A549 (cell line): ENCODE results near the gene JARID2. TPM values are rescaled to one million over a fixed set of nuclear protein-coding genes. Genes with fewer than 3 reads are reported as not detected.

ENCODE experiments used
- ATAC-seq, 2 experiments: fragments of 200-7000 bp in 1 of 2; fragments of >200 bp in 1 of 2; cut with Nextera tagmentation in 1 of 2; cut with Tn5 transposase in 1 of 2; 3 replicates each; pipeline versions ENCODE4 v1.8.0 to v1.9.1; 2018 to 2020; ENCODE audit warnings: mild to moderate bottlenecking in 1 of 2, moderate library complexity in 1 of 2
- CTCF ChIA-PET: fragments of 300-600 bp; sonication (Branson Sonifier 250); formaldehyde crosslinking; extraction: SDS; loops from one replicate; lab custom pipeline; 2021; ENCODE audit warnings: antibody characterized with exemption, inconsistent platforms; lab: Yijun Ruan, JAX
- POLR2A ChIA-PET: fragments of 350-600 bp; formaldehyde crosslinking; extraction: SDS; loops from one replicate; lab custom pipeline; 2021; ENCODE audit warnings: antibody characterized with exemption, inconsistent platforms; lab: Yijun Ruan, JAX
- DNase-seq, 2 experiments: peaks; one replicate each; pipeline versions ENCODE4 v3.0.0 to v3.0.0-alpha.2; 2011 to 2016; ENCODE audit warnings: low read depth in 1 of 2, low spot score in 1 of 2
- FAIRE-seq: peaks from 2 replicates; lab custom pipeline; 2011; peaks lifted over from hg19 to GRCh38; lab: Jason Lieb, UNC
- H3K27ac ChIP-seq, 2 experiments: fragments of >200 bp; sonication (Bioruptor Twin); formaldehyde crosslinking; 3 replicates each; pipeline ENCODE4 v1.5.1; 2016 to 2017
- H3K4me1 ChIP-seq: fragments of >200 bp; sonication (Bioruptor Twin); formaldehyde crosslinking; 3 replicates; pipeline ENCODE4 v1.6.1; 2016
- H3K4me2 ChIP-seq: fragments of >200 bp; sonication (Bioruptor Twin); formaldehyde crosslinking; 3 replicates; pipeline ENCODE4 v1.6.1; 2016
- H3K4me3 ChIP-seq: fragments of >200 bp; sonication (Bioruptor Twin); formaldehyde crosslinking; 3 replicates; pipeline ENCODE4 v1.5.1; 2016
- H3K9me3 ChIP-seq: fragments of >200 bp; sonication (Bioruptor Twin); formaldehyde crosslinking; 3 replicates; pipeline ENCODE4 v1.6.1; 2016
- BHLHE40 ChIP-seq: IDR thresholded peaks from 2 replicates; pipeline ENCODE4 v1.6.1; 2012; ENCODE audit warnings: low read depth, low read length, inconsistent platforms
- CEBPB ChIP-seq, 2 experiments: fragments of >200 bp in 1 of 2; sonication (Bioruptor Twin) in 1 of 2; formaldehyde crosslinking in 1 of 2; IDR thresholded peaks; 2 replicates each; pipeline ENCODE4 v1.6.1; 2012 to 2016
- CHD4 ChIP-seq: fragments of 200-600 bp; sonication (generic); IDR thresholded peaks from 2 replicates; pipeline ENCODE4 v1.6.1; 2016; ENCODE audit warnings: antibody characterized with exemption, mild to moderate bottlenecking, borderline replicate concordance
- E2F6 ChIP-seq: IDR thresholded peaks from 2 replicates; pipeline ENCODE4 v1.6.1; 2012; ENCODE audit warnings: low read depth, borderline replicate concordance
- EHF ChIP-seq: fragments of 250-450 bp; sonication (Bioruptor Pico); IDR thresholded peaks from 2 replicates; pipeline ENCODE4 v1.5.0; 2020; ENCODE audit warnings: mild to moderate bottlenecking
- ELK1 ChIP-seq: fragments of 150-350 bp; IDR thresholded peaks from 2 replicates; pipeline ENCODE4 v1.6.1; 2014; ENCODE audit warnings: low read depth, mild to moderate bottlenecking, low read length
- FOSL2 ChIP-seq, 2 experiments: fragments of 450-650 bp in 1 of 2; fragments of >200 bp in 1 of 2; sonication (Bioruptor Twin) in 1 of 2; formaldehyde crosslinking; IDR thresholded peaks; 2 replicates each; pipeline versions ENCODE4 v1.5.0 to v1.6.1; 2016 to 2020; ENCODE audit warnings: mild to moderate bottlenecking in 1 of 2, moderate library complexity in 1 of 2
- HDAC2 ChIP-seq: fragments of 200-600 bp; sonication (generic); IDR thresholded peaks from 2 replicates; pipeline ENCODE4 v1.6.1; 2016
- HES2 ChIP-seq: fragments of >200 bp; sonication (Bioruptor Twin); formaldehyde crosslinking; IDR thresholded peaks from 2 replicates; pipeline ENCODE4 v1.6.1; 2016
- HOXA7 ChIP-seq: fragments of 250-450 bp; sonication (Bioruptor Pico); IDR thresholded peaks from 2 replicates; pipeline ENCODE4 v1.5.0; 2020; ENCODE audit warnings: mild to moderate bottlenecking, moderate library complexity
- HOXB13 ChIP-seq: fragments of 250-450 bp; sonication (Bioruptor Pico); IDR thresholded peaks from 2 replicates; pipeline ENCODE4 v1.5.0; 2020; ENCODE audit warnings: low read depth, mild to moderate bottlenecking, moderate library complexity
- HOXB5 ChIP-seq: fragments of 250-450 bp; sonication (Bioruptor Pico); IDR thresholded peaks from 2 replicates; pipeline ENCODE4 v1.5.0; 2020; ENCODE audit warnings: mild to moderate bottlenecking, moderate library complexity
- JUNB ChIP-seq: fragments of >200 bp; sonication (Bioruptor Twin); formaldehyde crosslinking; IDR thresholded peaks from 2 replicates; pipeline ENCODE4 v1.6.1; 2016
- MAFK ChIP-seq: fragments of 450-650 bp; IDR thresholded peaks from 2 replicates; pipeline ENCODE4 v1.6.1; 2014; ENCODE audit not compliant: partially characterized antibody
- MAZ ChIP-seq: fragments of 150-350 bp; IDR thresholded peaks from 2 replicates; pipeline ENCODE4 v1.6.1; 2014; ENCODE audit warnings: antibody characterized with exemption, low read depth, low read length, borderline replicate concordance
- MYC ChIP-seq: IDR thresholded peaks from 2 replicates; pipeline ENCODE4 v1.6.1; 2012; ENCODE audit warnings: mild to moderate bottlenecking, inconsistent platforms, low read length, improper control_type of control experiment, borderline replicate concordance
- POLR2A ChIP-seq: IDR thresholded peaks from 2 replicates; pipeline ENCODE4 v1.6.1; 2012; ENCODE audit warnings: mild to moderate bottlenecking, low read length
- RAD21 ChIP-seq, 2 experiments: fragments of >200 bp in 1 of 2; sonication (Bioruptor Twin) in 1 of 2; formaldehyde crosslinking in 1 of 2; IDR thresholded peaks in 1 of 2; conservative IDR thresholded peaks in 1 of 2; 2 replicates in 1 of 2; 3 replicates in 1 of 2; pipeline ENCODE4 v1.6.1; 2012 to 2018; ENCODE audit warnings: inconsistent platforms in 1 of 2
- RCOR1 ChIP-seq: fragments of 150-350 bp; IDR thresholded peaks from 2 replicates; pipeline ENCODE4 v1.6.1; 2014; ENCODE audit warnings: antibody characterized with exemption, low read length, low read depth
- RNF2 ChIP-seq: fragments of 200-600 bp; sonication (generic); IDR thresholded peaks from 2 replicates; pipeline ENCODE4 v1.6.1; 2016; ENCODE audit warnings: low read depth, mild to moderate bottlenecking, antibody characterized with exemption, moderate library complexity, borderline replicate concordance
- SREBF2 ChIP-seq: fragments of 450-650 bp; IDR thresholded peaks from 2 replicates; pipeline ENCODE4 v1.6.1; 2014; ENCODE audit warnings: mild to moderate bottlenecking, moderate library complexity
- TFCP2L1 ChIP-seq: fragments of 250-450 bp; sonication (Bioruptor Pico); IDR thresholded peaks from 2 replicates; pipeline ENCODE4 v1.5.0; 2021; ENCODE audit warnings: mild to moderate bottlenecking
- ZC3H11A ChIP-seq: fragments of 450-650 bp; IDR thresholded peaks from 2 replicates; pipeline ENCODE4 v1.6.1; 2014; ENCODE audit warnings: antibody characterized with exemption, mild to moderate bottlenecking
- ZSCAN20 ChIP-seq: fragments of 250-450 bp; sonication (Bioruptor Pico); IDR thresholded peaks from 2 replicates; pipeline ENCODE4 v1.8.0; 2022; ENCODE audit warnings: mild to moderate bottlenecking, moderate library complexity
- WGBS: methylation state at CpG from one replicate; pipeline ENCODE4 v1.1.6; 2017; ENCODE audit errors: missing lambda C conversion rate; 5-methylcytosine and 5-hydroxymethylcytosine counted together
- polyA plus RNA-seq, 4 experiments: library from polyadenylated mRNA; depleted of rRNA in 3 of 4; stranded (reverse); fragments of >200 nt; fragmentation: RNase III in 1 of 4; extraction: RNeasy Plus Mini Kit Qiagen cat#74134 plus additional on column Dnase treatment in 1 of 4; gene quantifications; 2 replicates in 3 of 4; 3 replicates in 1 of 4; pipeline ENCODE4 v1.2.3, GENCODE V29; 2011 to 2017
- TF ChIP-seq, protein P1 (sequence below): fragments of 250-450 bp; sonication (Bioruptor Pico); IDR thresholded peaks from 2 replicates; pipeline ENCODE4 v1.5.0; 2020; ENCODE audit warnings: low read depth, mild to moderate bottlenecking, moderate library complexity
- TF ChIP-seq, protein P2 (sequence below): IDR thresholded peaks from 2 replicates; pipeline ENCODE4 v1.6.1; 2012
- TF ChIP-seq, protein P3 (sequence below): fragments of 450-650 bp; IDR thresholded peaks from 2 replicates; pipeline ENCODE4 v1.6.1; 2014; ENCODE audit warnings: antibody characterized with exemption

JARID2 gene
- polyA plus RNA-seq, 2 of the 4 experiments (the other 2 are of a cell fraction) = 7.8 to 8.3 TPM

DNA sequence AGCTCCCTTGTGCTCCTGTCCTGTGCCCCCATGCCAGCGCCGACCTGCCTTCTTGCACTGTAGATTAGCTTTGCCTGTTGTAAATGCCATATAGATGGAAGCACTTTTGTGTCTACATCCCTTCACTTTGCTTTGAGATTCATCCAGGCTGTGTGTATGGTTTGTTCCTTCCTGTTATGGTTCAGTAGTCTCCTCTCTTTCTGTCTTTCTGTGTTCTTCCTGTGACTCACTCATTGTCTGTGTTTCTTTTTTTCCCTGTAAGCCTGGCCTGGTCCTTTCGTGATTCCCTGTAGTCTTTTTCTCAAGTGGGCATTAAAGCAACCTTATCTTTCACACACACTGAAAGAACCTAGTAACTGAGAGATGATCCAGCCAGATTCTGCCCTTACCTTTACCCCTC, 66.6 kb downstream of the JARID2 start:
- no peak for FAIRE-seq
- ChIA-PET POLR2A (no interaction called here), CTCF (interaction anchor here (1.2 kb wide), 1 partner anchor 15 kb away, joined by 4 read pairs; no protein-coding TSS in a partner anchor)
- WGBS = 79% methylated on average over 3 of the region's 3 CpGs
- DNase-seq = no peak
- H3K9me3 ChIP-seq = no peaks in the 10 kb centered on the region
- TF ChIP-seq ZC3H11A = no peak
- TF ChIP-seq MAFK = no peak
- TF ChIP-seq, protein P1, sequence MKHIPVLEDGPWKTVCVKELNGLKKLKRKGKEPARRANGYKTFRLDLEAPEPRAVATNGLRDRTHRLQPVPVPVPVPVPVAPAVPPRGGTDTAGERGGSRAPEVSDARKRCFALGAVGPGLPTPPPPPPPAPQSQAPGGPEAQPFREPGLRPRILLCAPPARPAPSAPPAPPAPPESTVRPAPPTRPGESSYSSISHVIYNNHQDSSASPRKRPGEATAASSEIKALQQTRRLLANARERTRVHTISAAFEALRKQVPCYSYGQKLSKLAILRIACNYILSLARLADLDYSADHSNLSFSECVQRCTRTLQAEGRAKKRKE (CRISPR knock-in tag) = no peak
- TF ChIP-seq BHLHE40 = no peak
- no peak for TF ChIP-seq HOXA7 (CRISPR knock-in tag)
- TF ChIP-seq MYC = no peak
- TF ChIP-seq, protein P2, sequence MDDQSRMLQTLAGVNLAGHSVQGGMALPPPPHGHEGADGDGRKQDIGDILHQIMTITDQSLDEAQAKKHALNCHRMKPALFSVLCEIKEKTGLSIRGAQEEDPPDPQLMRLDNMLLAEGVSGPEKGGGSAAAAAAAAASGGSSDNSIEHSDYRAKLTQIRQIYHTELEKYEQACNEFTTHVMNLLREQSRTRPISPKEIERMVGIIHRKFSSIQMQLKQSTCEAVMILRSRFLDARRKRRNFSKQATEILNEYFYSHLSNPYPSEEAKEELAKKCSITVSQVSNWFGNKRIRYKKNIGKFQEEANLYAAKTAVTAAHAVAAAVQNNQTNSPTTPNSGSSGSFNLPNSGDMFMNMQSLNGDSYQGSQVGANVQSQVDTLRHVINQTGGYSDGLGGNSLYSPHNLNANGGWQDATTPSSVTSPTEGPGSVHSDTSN = no peak
- no peak overlapping the region for H3K4me2 ChIP-seq
- H3K4me3 ChIP-seq = no peak overlapping the region
- H3K4me1 ChIP-seq = 0 out of 3 replicates have a peak, but pooled peaks cover 3% of the 10 kb centered on the region
- no peak for ATAC-seq
- H3K27ac ChIP-seq = no peak overlapping the region

- no peak for TF ChIP-seq CEBPB (IDR thresholded peaks at IDR 0.05)
- no peak for TF ChIP-seq POLR2A
- TF ChIP-seq HDAC2 = no peak
- TF ChIP-seq EHF (CRISPR knock-in tag) = no peak
- TF ChIP-seq SREBF2 = no peak
- TF ChIP-seq HOXB5 = no peak
- TF ChIP-seq ELK1 = no peak
- no peak for TF ChIP-seq FOSL2 (IDR thresholded peaks at IDR 0.05)
- no peak for TF ChIP-seq FOSL2 (CRISPR knock-in tag; IDR thresholded peaks at IDR 0.05)
- TF ChIP-seq, protein P3, sequence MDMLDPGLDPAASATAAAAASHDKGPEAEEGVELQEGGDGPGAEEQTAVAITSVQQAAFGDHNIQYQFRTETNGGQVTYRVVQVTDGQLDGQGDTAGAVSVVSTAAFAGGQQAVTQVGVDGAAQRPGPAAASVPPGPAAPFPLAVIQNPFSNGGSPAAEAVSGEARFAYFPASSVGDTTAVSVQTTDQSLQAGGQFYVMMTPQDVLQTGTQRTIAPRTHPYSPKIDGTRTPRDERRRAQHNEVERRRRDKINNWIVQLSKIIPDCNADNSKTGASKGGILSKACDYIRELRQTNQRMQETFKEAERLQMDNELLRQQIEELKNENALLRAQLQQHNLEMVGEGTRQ = no peak
- TF ChIP-seq HOXA7 (CRISPR knock-in tag) = no peak
- TF ChIP-seq RAD21 (conservative IDR thresholded peaks at IDR 0.05 in 1 of 2, IDR thresholded peaks at IDR 0.05 in 1 of 2) = no peak
- TF ChIP-seq MAZ = no peak
- TF ChIP-seq MAFK = no peak
- TF ChIP-seq TFCP2L1 = no peak
- no peak for TF ChIP-seq E2F6
- DNase-seq = no peak
- ChIA-PET POLR2A (no interaction called here), CTCF (no interaction called here)
- Histone ChIP-seq H3K27ac (no peak overlapping the region), H3K4me3 (no peak overlapping the region), H3K9me3 (no peaks in the 10 kb centered on the region), H3K4me2 (no peak overlapping the region), H3K4me1 (0 out of 3 replicates have a peak, but pooled peaks cover 3% of the 10 kb centered on the region)
- 94% methylated on average over 2 of the region's 5 CpGs for WGBS
- FAIRE-seq = no peak
- no peak for ATAC-seq
Measured at GRCh38 chr6:15313367-15313766, 67.5 kb downstream of the JARID2 start.

- DNase-seq (no peak), FAIRE-seq (no peak), ATAC-seq (no peak)
- Histone ChIP-seq H3K27ac (no peak overlapping the region), H3K4me3 (no peak overlapping the region), H3K4me2 (no peak overlapping the region), H3K9me3 (no peaks in the 10 kb centered on the region), H3K4me1 (peaks cover 12% of the 10 kb centered on the region; the same call in 2 of the 3 replicates)
- POLR2A ChIA-PET = interaction anchor here (0.7 kb wide), 1 partner anchor 20 kb away, joined by 3 read pairs; no protein-coding TSS in a partner anchor
- CTCF ChIA-PET = no interaction called here
- no peak for TF ChIP-seq CEBPB (IDR thresholded peaks at IDR 0.05)
- no peak for TF ChIP-seq MYC
- TF ChIP-seq E2F6 = no peak
- TF ChIP-seq RCOR1 = no peak
- TF ChIP-seq RAD21 (conservative IDR thresholded peaks at IDR 0.05 in 1 of 2, IDR thresholded peaks at IDR 0.05 in 1 of 2) = no peak
- no peak for TF ChIP-seq HOXB13
- TF ChIP-seq HES2 = no peak
- no peak for TF ChIP-seq JUNB
- no peak for TF ChIP-seq CHD4
- no peak for TF ChIP-seq RNF2
- no peak for TF ChIP-seq MAFK
- TF ChIP-seq ZSCAN20 = no peak
Measured at GRCh38 chr6:15316754-15317153, 70.9 kb downstream of the JARID2 start.
